Keratinocyte (primary cell): Measurements from ENCODE around the gene SAMD13. TPM values are rescaled to one million over a fixed set of nuclear protein-coding genes. Genes with fewer than 3 reads are reported as not detected.

ENCODE experiments used
- DNase-seq: peaks from one replicate; pipeline ENCODE4 v3.0.0-alpha.2; 2011; ENCODE audit warnings: low read depth, missing footprints, low spot score
- FAIRE-seq: peaks from 2 replicates; lab custom pipeline; 2011; peaks lifted over from hg19 to GRCh38; lab: Jason Lieb, UNC
- H2AFZ ChIP-seq: 2 replicates; pipeline ENCODE4 v1.6.0; 2012; ENCODE audit warnings: low read length, control low read depth, inconsistent platforms; ENCODE audit not compliant: control insufficient read depth
- H3K27ac ChIP-seq: 2 replicates; pipeline ENCODE4 v1.5.1; 2011; ENCODE audit warnings: low read length; ENCODE audit not compliant: control insufficient read depth, insufficient read depth
- H3K27me3 ChIP-seq: 3 replicates; pipeline ENCODE4 v1.6.0; 2011; ENCODE audit warnings: low read length; ENCODE audit not compliant: control insufficient read depth, insufficient read depth; ENCODE audit errors: extremely low read depth
- H3K36me3 ChIP-seq, 2 experiments: 2 replicates in 1 of 2; 3 replicates in 1 of 2; pipeline ENCODE4 v1.5.1; 2011; ENCODE audit warnings: low read length in 2 of 2, mild to moderate bottlenecking in 1 of 2; ENCODE audit not compliant: control insufficient read depth in 2 of 2, insufficient read depth in 2 of 2; ENCODE audit errors: extremely low read depth in 1 of 2
- H3K4me1 ChIP-seq: 3 replicates; pipeline ENCODE4 v1.5.1; 2011; ENCODE audit warnings: low read length; ENCODE audit not compliant: control insufficient read depth, insufficient read depth; ENCODE audit errors: extremely low read depth
- H3K4me2 ChIP-seq: 3 replicates; pipeline ENCODE4 v1.6.0; 2011; ENCODE audit warnings: low read depth, low read length; ENCODE audit not compliant: control insufficient read depth, insufficient read depth; ENCODE audit errors: extremely low read depth
- H3K4me3 ChIP-seq, 3 experiments: fragments of 200-600 bp in 1 of 3; sonication (generic) in 1 of 3; 2 replicates in 2 of 3; 3 replicates in 1 of 3; pipeline ENCODE4 v1.5.1; 2011 to 2016; ENCODE audit warnings: low read length in 3 of 3, mild to moderate bottlenecking in 3 of 3, control low read depth in 2 of 3, inconsistent platforms in 1 of 3, low read depth in 1 of 3, mixed read lengths in 1 of 3, mixed run types in 1 of 3, moderate library complexity in 1 of 3; ENCODE audit not compliant: control insufficient read depth in 2 of 3, insufficient read depth in 2 of 3; ENCODE audit errors: extremely low read depth in 1 of 3
- H3K79me2 ChIP-seq: 2 replicates; pipeline ENCODE4 v1.6.0; 2012; ENCODE audit warnings: low read length; ENCODE audit not compliant: control insufficient read depth, insufficient read depth
- H3K9ac ChIP-seq: 3 replicates; pipeline ENCODE4 v1.6.0; 2011; ENCODE audit warnings: low read length; ENCODE audit not compliant: control insufficient read depth, insufficient read depth; ENCODE audit errors: extremely low read depth
- H3K9me1 ChIP-seq: 3 replicates; pipeline ENCODE4 v1.6.0; 2011; ENCODE audit warnings: low read length; ENCODE audit not compliant: control insufficient read depth, insufficient read depth; ENCODE audit errors: extremely low read depth
- H3K9me3 ChIP-seq: 2 replicates; pipeline ENCODE4 v1.5.1; 2012; ENCODE audit warnings: low read depth, low read length; ENCODE audit not compliant: control insufficient read depth
- H4K20me1 ChIP-seq: 3 replicates; pipeline ENCODE4 v1.6.0; 2011; ENCODE audit warnings: low read length; ENCODE audit not compliant: control insufficient read depth, insufficient read depth; ENCODE audit errors: extremely low read depth
- EZH2 ChIP-seq: IDR thresholded peaks from one replicate; pipeline ENCODE4 v1.6.1; 2012; ENCODE audit warnings: inconsistent platforms, mild to moderate bottlenecking, low read length, moderate library complexity
- dilution Hi-C: fragments of 300-500 bp; cut with MboI; formaldehyde crosslinking; loops from one replicate; pipeline ENCODE4 v1.7.0; 2020; ENCODE audit warnings: low sequenced_read_pairs; ENCODE audit not compliant: extremely low pct_ligation_motif_present
- polyA plus RNA-seq, 5 experiments: library from polyadenylated mRNA; depleted of rRNA in 3 of 5; stranded (reverse) in 3 of 5; stranded (forward) in 1 of 5; unstranded in 1 of 5; fragments of >200 nt; gene quantifications; 1 replicate in 1 of 5; 2 replicates in 3 of 5; 3 replicates in 1 of 5; pipeline versions ENCODE4 v1.2.1 to v1.2.3, GENCODE V29; 2011 to 2012; ENCODE audit warnings: missing spikeins in 2 of 5, low read depth in 1 of 5, low replicate concordance in 1 of 5
- TF ChIP-seq, protein P1 (sequence below), 3 experiments: IDR thresholded peaks in 1 of 3; conservative IDR thresholded peaks in 1 of 3; optimal IDR thresholded peaks in 1 of 3; 2 replicates in 2 of 3; 3 replicates in 1 of 3; pipeline versions ENCODE3 to v1.5.1; 2011; ENCODE audit warnings: low read length in 3 of 3, mild to moderate bottlenecking in 3 of 3, moderate library complexity in 2 of 3, control low read depth in 1 of 3, inconsistent platforms in 1 of 3; ENCODE audit not compliant: insufficient read depth in 2 of 3; ENCODE audit errors: extremely low read depth in 1 of 3

The SAMD13 gene
- polyA plus RNA-seq, 1 donor (not counting 4 experiments of a cell fraction or from before 2014, with no cell fraction given) = 0.75 TPM

DNA sequence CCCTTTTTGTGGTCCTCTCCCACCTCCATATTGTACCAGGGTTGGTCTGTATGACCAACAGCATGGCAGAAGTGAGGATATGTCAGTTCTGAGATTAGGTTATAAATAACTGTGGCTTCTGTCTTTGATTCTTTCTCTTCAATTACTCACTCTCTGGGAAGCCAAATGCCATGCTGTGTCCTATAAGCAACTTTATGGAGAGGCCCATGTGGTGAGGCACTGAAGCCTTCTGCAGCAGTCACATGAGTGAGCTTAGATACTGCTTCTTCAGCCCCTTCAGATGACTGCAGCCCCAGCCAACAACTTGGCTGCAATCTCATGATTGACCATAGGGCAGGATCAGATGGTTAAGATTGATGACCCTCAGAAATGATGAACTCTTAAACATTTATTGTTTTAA is 34.0 kb upstream of the SAMD13 start:
- H2AFZ ChIP-seq = no peak overlapping the region
- no peak overlapping the region for H3K27ac ChIP-seq
- DNase-seq (no peak), FAIRE-seq (no peak)
- H3K9ac ChIP-seq = no peak overlapping the region
- H3K36me3 ChIP-seq = no peaks in the 10 kb centered on the region
- dilution Hi-C loops = no loop called here
- H3K79me2 ChIP-seq = no peaks in the 10 kb centered on the region
- H3K4me2 ChIP-seq = no peak overlapping the region
- no peaks in the 10 kb centered on the region for H3K27me3 ChIP-seq
- no peaks in the 10 kb centered on the region for H3K9me1 ChIP-seq
- no peak for TF ChIP-seq EZH2
- TF ChIP-seq, protein P1, sequence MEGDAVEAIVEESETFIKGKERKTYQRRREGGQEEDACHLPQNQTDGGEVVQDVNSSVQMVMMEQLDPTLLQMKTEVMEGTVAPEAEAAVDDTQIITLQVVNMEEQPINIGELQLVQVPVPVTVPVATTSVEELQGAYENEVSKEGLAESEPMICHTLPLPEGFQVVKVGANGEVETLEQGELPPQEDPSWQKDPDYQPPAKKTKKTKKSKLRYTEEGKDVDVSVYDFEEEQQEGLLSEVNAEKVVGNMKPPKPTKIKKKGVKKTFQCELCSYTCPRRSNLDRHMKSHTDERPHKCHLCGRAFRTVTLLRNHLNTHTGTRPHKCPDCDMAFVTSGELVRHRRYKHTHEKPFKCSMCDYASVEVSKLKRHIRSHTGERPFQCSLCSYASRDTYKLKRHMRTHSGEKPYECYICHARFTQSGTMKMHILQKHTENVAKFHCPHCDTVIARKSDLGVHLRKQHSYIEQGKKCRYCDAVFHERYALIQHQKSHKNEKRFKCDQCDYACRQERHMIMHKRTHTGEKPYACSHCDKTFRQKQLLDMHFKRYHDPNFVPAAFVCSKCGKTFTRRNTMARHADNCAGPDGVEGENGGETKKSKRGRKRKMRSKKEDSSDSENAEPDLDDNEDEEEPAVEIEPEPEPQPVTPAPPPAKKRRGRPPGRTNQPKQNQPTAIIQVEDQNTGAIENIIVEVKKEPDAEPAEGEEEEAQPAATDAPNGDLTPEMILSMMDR (optimal IDR thresholded peaks at IDR 0.05 in 1 of 3, IDR thresholded peaks at IDR 0.05 in 1 of 3, conservative IDR thresholded peaks at IDR 0.05 in 1 of 3; ENCODE audit: extremely low read depth in 1 of 3, insufficient read depth in 2 of 3, low read length in 3 of 3) = no peak
- no peak overlapping the region for H3K4me3 ChIP-seq
- H3K4me1 ChIP-seq = peaks cover 3% of the 10 kb centered on the region
- H3K9me3 ChIP-seq = no peaks in the 10 kb centered on the region
- no peaks in the 10 kb centered on the region for H4K20me1 ChIP-seq

DNA sequence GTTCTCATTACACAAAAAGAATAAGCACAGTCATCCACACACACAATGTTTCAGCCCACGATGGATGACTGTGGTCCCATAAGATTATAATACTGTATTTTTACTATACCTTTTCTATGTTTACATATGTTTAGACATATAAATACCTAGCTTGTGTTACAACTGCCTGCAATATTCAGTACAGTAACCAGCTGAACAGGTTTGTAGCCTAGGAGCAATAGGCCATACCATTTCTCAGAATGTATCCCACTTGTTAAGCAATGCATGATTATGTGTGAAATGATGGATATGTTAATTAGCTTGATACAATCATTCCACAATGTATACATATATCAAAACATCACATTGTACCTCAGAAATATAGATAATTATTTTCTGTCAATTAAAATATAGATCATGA is 33.2 kb upstream of the SAMD13 start:
- TF ChIP-seq, protein P1 (optimal IDR thresholded peaks at IDR 0.05 in 1 of 3, IDR thresholded peaks at IDR 0.05 in 1 of 3, conservative IDR thresholded peaks at IDR 0.05 in 1 of 3; ENCODE audit: extremely low read depth in 1 of 3, insufficient read depth in 2 of 3, low read length in 3 of 3) = no peak
- TF ChIP-seq EZH2 = no peak
- no peaks in the 10 kb centered on the region for H3K36me3 ChIP-seq
- dilution Hi-C loops = no loop called here
- H2AFZ ChIP-seq = no peak overlapping the region
- H3K9me1 ChIP-seq = no peaks in the 10 kb centered on the region
- no peak overlapping the region for H3K4me3 ChIP-seq
- DNase-seq (no peak), FAIRE-seq (no peak)
- no peak overlapping the region for H3K4me2 ChIP-seq
- no peaks in the 10 kb centered on the region for H4K20me1 ChIP-seq
- H3K9me3 ChIP-seq = no peaks in the 10 kb centered on the region
- H3K4me1 ChIP-seq = peaks cover 4% of the 10 kb centered on the region
- H3K79me2 ChIP-seq = no peaks in the 10 kb centered on the region
- H3K9ac ChIP-seq = no peak overlapping the region
- H3K27me3 ChIP-seq = no peaks in the 10 kb centered on the region
- no peak overlapping the region for H3K27ac ChIP-seq
